H9 (cell line): ENCODE results near the gene TUBGCP6. TPM values are rescaled to one million over a fixed set of nuclear protein-coding genes. Genes with fewer than 3 reads are reported as not detected.
A peak's percentile ranks its signal among the peaks of the same experiment; 100 is the strongest.

Experiments
- DNase-seq: peaks from one replicate; pipeline ENCODE4 v3.0.0-alpha.2; 2017
- H2AFZ ChIP-seq: one replicate; pipeline ENCODE4 v1.6.1; 2013; ENCODE audit warnings: mild to moderate bottlenecking, low read length, control low read depth, moderate library complexity
- H2AK5ac ChIP-seq: 2 replicates; pipeline ENCODE4 v1.6.1; 2013; ENCODE audit warnings: low read length, control low read depth, mixed read lengths; ENCODE audit not compliant: insufficient read length
- H2BK120ac ChIP-seq: one replicate; pipeline ENCODE4 v1.6.1; 2013; ENCODE audit warnings: low read depth, mild to moderate bottlenecking, low read length, control low read depth, inconsistent platforms; ENCODE audit not compliant: poor library complexity, severe bottlenecking
- H2BK12ac ChIP-seq: 2 replicates; pipeline ENCODE4 v1.6.1; 2013; ENCODE audit warnings: low read length, control low read depth, mixed read lengths, low read depth; ENCODE audit not compliant: insufficient read length
- H2BK15ac ChIP-seq: 2 replicates; pipeline ENCODE4 v1.6.1; 2013; ENCODE audit warnings: low read depth, low read length, control low read depth
- H2BK20ac ChIP-seq: one replicate; pipeline ENCODE4 v1.6.1; 2013; ENCODE audit warnings: low read depth, mild to moderate bottlenecking, low read length, control low read depth, inconsistent platforms; ENCODE audit not compliant: poor library complexity, severe bottlenecking
- H2BK5ac ChIP-seq: 2 replicates; pipeline ENCODE4 v1.6.1; 2013; ENCODE audit warnings: low read length, control low read depth, mixed read lengths; ENCODE audit not compliant: insufficient read length
- H3K14ac ChIP-seq: 2 replicates; pipeline ENCODE4 v1.6.1; 2013; ENCODE audit warnings: low read length, control low read depth; ENCODE audit not compliant: insufficient read depth
- H3K18ac ChIP-seq: 2 replicates; pipeline ENCODE4 v1.6.1; 2013; ENCODE audit warnings: low read depth, mild to moderate bottlenecking, mixed read lengths, low read length, control low read depth; ENCODE audit not compliant: insufficient read length
- H3K23ac ChIP-seq: 2 replicates; pipeline ENCODE4 v1.6.1; 2013; ENCODE audit warnings: low read length, control low read depth, mixed read lengths, low read depth; ENCODE audit not compliant: insufficient read length
- H3K23me2 ChIP-seq: 2 replicates; pipeline ENCODE4 v1.6.1; 2013; ENCODE audit warnings: low read depth, mild to moderate bottlenecking, mixed read lengths, low read length, control low read depth; ENCODE audit not compliant: insufficient read length, poor library complexity, severe bottlenecking
- H3K27ac ChIP-seq: 2 replicates; pipeline ENCODE4 v1.5.1; 2013; ENCODE audit warnings: low read length, control low read depth, mixed read lengths, low read depth; ENCODE audit not compliant: insufficient read length
- H3K27me3 ChIP-seq: 2 replicates; pipeline ENCODE4 v1.6.1; 2013; ENCODE audit warnings: low read length, control low read depth, inconsistent platforms; ENCODE audit not compliant: insufficient read depth
- H3K4ac ChIP-seq: 2 replicates; pipeline ENCODE4 v1.6.1; 2013; ENCODE audit warnings: low read depth, mild to moderate bottlenecking, control low read depth, inconsistent platforms, low read length, moderate library complexity
- H3K4me1 ChIP-seq: 2 replicates; pipeline ENCODE4 v1.6.1; 2013; ENCODE audit warnings: low read length, control low read depth, inconsistent platforms; ENCODE audit not compliant: insufficient read depth
- H3K4me2 ChIP-seq: 2 replicates; pipeline ENCODE4 v1.6.1; 2013; ENCODE audit warnings: low read length, control low read depth, mixed read lengths; ENCODE audit not compliant: insufficient read length, insufficient read depth
- H3K56ac ChIP-seq: 2 replicates; pipeline ENCODE4 v1.6.1; 2013; ENCODE audit warnings: low read depth, mild to moderate bottlenecking, mixed read lengths, low read length, control low read depth; ENCODE audit not compliant: insufficient read length
- H3K79me1 ChIP-seq: 2 replicates; pipeline ENCODE4 v1.6.1; 2013; ENCODE audit warnings: low read depth, mild to moderate bottlenecking, moderate library complexity, low read length, control low read depth, inconsistent platforms; ENCODE audit not compliant: insufficient read depth, poor library complexity, severe bottlenecking
- H3K79me2 ChIP-seq: 2 replicates; pipeline ENCODE4 v1.6.1; 2013; ENCODE audit warnings: low read length, control low read depth, inconsistent platforms; ENCODE audit not compliant: insufficient read depth
- H3K9ac ChIP-seq: 2 replicates; pipeline ENCODE4 v1.6.1; 2013; ENCODE audit warnings: low read length, control low read depth, mixed read lengths; ENCODE audit not compliant: insufficient read length; ENCODE audit errors: extremely low read depth
- H3K9me3 ChIP-seq: one replicate; pipeline ENCODE4 v1.6.1; 2013; ENCODE audit warnings: low read depth, low read length, inconsistent platforms; ENCODE audit not compliant: control insufficient read depth
- H3T11ph ChIP-seq: one replicate; pipeline ENCODE4 v1.6.1; 2013; ENCODE audit warnings: mild to moderate bottlenecking, low read length, control low read depth, inconsistent platforms
- H4K20me1 ChIP-seq: one replicate; pipeline ENCODE4 v1.6.1; 2013; ENCODE audit not compliant: control insufficient read depth, insufficient read length, insufficient read depth
- H4K5ac ChIP-seq: 2 replicates; pipeline ENCODE4 v1.6.1; 2013; ENCODE audit warnings: low read depth, mild to moderate bottlenecking, mixed read lengths, low read length, control low read depth; ENCODE audit not compliant: insufficient read length
- H4K8ac ChIP-seq: replicated peaks from 2 replicates; pipeline ENCODE4 v1.6.1; 2013; ENCODE audit warnings: low read length, control low read depth, mixed read lengths, low read depth; ENCODE audit not compliant: insufficient read length
- H4K91ac ChIP-seq: 2 replicates; pipeline ENCODE4 v1.6.1; 2013; ENCODE audit warnings: low read depth, mild to moderate bottlenecking, moderate library complexity, mixed read lengths, low read length, control low read depth; ENCODE audit not compliant: insufficient read length
- H3K27ac Mint-ChIP-seq, 3 experiments: 2 replicates in 2 of 3; 3 replicates in 1 of 3; pipeline ENCODE4 v1.8.0; 2020 to 2021; ENCODE audit warnings: mixed read lengths in 3 of 3, mild to moderate bottlenecking in 1 of 3, moderate library complexity in 1 of 3
- H3K27me3 Mint-ChIP-seq: 2 replicates; pipeline ENCODE4 v1.8.0; 2021; ENCODE audit warnings: low read depth, mild to moderate bottlenecking, moderate library complexity, mixed read lengths
- H3K36me3 Mint-ChIP-seq, 3 experiments: 2 replicates in 2 of 3; 3 replicates in 1 of 3; pipeline ENCODE4 v1.8.0; 2020 to 2021; ENCODE audit warnings: low read depth in 3 of 3, mixed read lengths in 3 of 3; ENCODE audit not compliant: insufficient read depth in 1 of 3
- H3K4me1 Mint-ChIP-seq, 2 experiments: 2 replicates each; pipeline ENCODE4 v1.8.0; 2020; ENCODE audit warnings: mixed read lengths in 2 of 2
- H3K4me3 Mint-ChIP-seq, 2 experiments: 2 replicates in 1 of 2; 3 replicates in 1 of 2; pipeline ENCODE4 v1.8.0; 2020 to 2021; ENCODE audit warnings: mild to moderate bottlenecking in 2 of 2, mixed read lengths in 2 of 2, moderate library complexity in 1 of 2
- H3K9me3 Mint-ChIP-seq, 2 experiments: 2 replicates in 1 of 2; 3 replicates in 1 of 2; pipeline ENCODE4 v1.8.0; 2020; ENCODE audit warnings: mild to moderate bottlenecking in 2 of 2, mixed read lengths in 2 of 2, moderate library complexity in 1 of 2
- CTCF ChIP-seq: fragments of 200-600 bp; sonication (generic); conservative IDR thresholded peaks from 3 replicates; pipeline ENCODE4 v1.8.0; 2021; ENCODE audit warnings: antibody characterized with exemption, mild to moderate bottlenecking
- WGBS: extraction: QIAGEN DNeasy Blood & Tissue Kit; methylation state at CpG from one replicate; pipeline ENCODE4 v1.1.7; 2013; ENCODE audit warnings: missing lambda C conversion rate, low lambda C conversion rate, mixed read lengths; ENCODE audit not compliant: insufficient read length; ENCODE audit errors: extremely low coverage; 5-methylcytosine and 5-hydroxymethylcytosine counted together
- total RNA-seq: library from RNA; stranded (reverse); gene quantifications from 2 replicates; pipeline ENCODE4 v1.2.1, GENCODE V29; 2021

Gene TUBGCP6
- total RNA-seq, 1 experiment from 2014 or later, result 29.0 TPM

- no peak for TF ChIP-seq CTCF
- no peak for DNase-seq
- no peak overlapping the region for H4K91ac ChIP-seq
- H3K79me2 ChIP-seq, result no peaks in the 10 kb centered on the region
- no peak overlapping the region for H3K18ac ChIP-seq
- no peaks in the 10 kb centered on the region for H3K4me1 Mint-ChIP-seq
- peak overlapping the region in 1 of 3 experiments; percentile 85; a peak in 1 of 7 replicates for H3K27ac Mint-ChIP-seq
- H3K4me3 Mint-ChIP-seq, result no peak overlapping the region
- H3K4me2 ChIP-seq, result no peak overlapping the region
- no peak overlapping the region for H2BK15ac ChIP-seq
- no peak overlapping the region for H2AK5ac ChIP-seq
- H3K9ac ChIP-seq, result no peak overlapping the region
- no peak overlapping the region for H3K56ac ChIP-seq
- H3K79me1 ChIP-seq, result no peaks in the 10 kb centered on the region
- no peak overlapping the region for H3K23ac ChIP-seq
- H3K27ac ChIP-seq, result no peak overlapping the region
- H2AFZ ChIP-seq, result no peak overlapping the region
- no peak overlapping the region for H2BK120ac ChIP-seq
- peaks cover 0 to 2% of the 10 kb centered on the region in 2 experiments; a peak in 1 of 5 replicates for H3K9me3 Mint-ChIP-seq
- no peak overlapping the region for H3T11ph ChIP-seq
- peaks cover 14 to 40% (median 26%) of the 10 kb centered on the region in 3 experiments for H3K36me3 Mint-ChIP-seq
- no peak overlapping the region for H3K4ac ChIP-seq
- H2BK5ac ChIP-seq, result no peak overlapping the region
- H2BK20ac ChIP-seq, result no peak overlapping the region
- no CpG with 5 or more reads among the region's 31 CpGs for WGBS
- H3K9me3 ChIP-seq, result no peaks in the 10 kb centered on the region
- H3K27me3 Mint-ChIP-seq, result no peaks in the 10 kb centered on the region
- H3K4me1 ChIP-seq, result no peaks in the 10 kb centered on the region
- H3K23me2 ChIP-seq, result no peaks in the 10 kb centered on the region
- H4K5ac ChIP-seq, result no peak overlapping the region
- no peaks in the 10 kb centered on the region for H3K27me3 ChIP-seq
- H4K20me1 ChIP-seq, result no peaks in the 10 kb centered on the region
- H2BK12ac ChIP-seq, result no peak overlapping the region
- no peak overlapping the region; the same call in 1 of the 2 replicates for H3K14ac ChIP-seq
- H4K8ac ChIP-seq, result no peak overlapping the region
These were observed 18.6 kb downstream of the TUBGCP6 start for GRCh38 chr22:50226063-50226874.
